SH-SY5Y (cell line): Measurements from ENCODE around the gene FOXP1.

Experiments used
- GATA2 ChIP-seq: IDR thresholded peaks from 2 replicates; pipeline ENCODE4 v1.6.1; 2011; ENCODE audit warnings: mild to moderate bottlenecking, low read depth, low read length
- GATA3 ChIP-seq: IDR thresholded peaks from 2 replicates; pipeline ENCODE4 v1.6.1; 2011; ENCODE audit warnings: low read depth, mild to moderate bottlenecking, low read length, moderate library complexity

DNA sequence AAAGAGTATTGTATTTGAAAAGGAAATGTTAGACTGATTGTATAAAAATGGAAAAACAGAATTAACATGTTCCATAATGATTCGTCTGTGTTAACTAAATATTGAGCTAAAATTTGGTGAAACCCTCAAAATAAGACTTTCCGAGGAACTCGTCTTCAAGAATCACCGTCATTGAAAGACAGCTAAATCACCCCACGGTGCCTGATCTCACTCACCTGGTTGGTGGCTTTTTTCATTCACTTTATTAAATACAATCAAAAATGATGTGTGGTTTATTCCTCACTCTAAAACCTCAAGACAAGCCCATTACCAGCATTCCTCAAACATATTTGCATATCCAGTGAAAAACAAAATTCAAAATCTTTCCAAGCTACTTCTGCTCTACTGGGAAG is 153.9 kb downstream of the FOXP1 start:
- TF ChIP-seq GATA2 (no peak), GATA3 (no peak)
